CD4-positive, CD25-positive, alpha-beta regulatory T cell (primary cell): ENCODE measurements around the gene HSPA9. TPM values are rescaled to one million over a fixed set of nuclear protein-coding genes. Genes with fewer than 3 reads are reported as not detected.

Experiments used
- ATAC-seq, 2 donors: fragments of 150-1000 bp; cut with Tn5 transposase; one replicate each; pipeline ENCODE4 v1.10.0; 2021; ENCODE audit warnings: low read depth in 2 of 2, moderate number of reproducible peaks in 2 of 2, moderate library complexity in 1 of 2
- DNase-seq, 3 donors: peaks; one replicate each; pipeline versions ENCODE4 v3.0.0 to v3.0.0-alpha.2; 2012 to 2022; ENCODE audit warnings: mixed read lengths in 1 of 3
- H3K27ac ChIP-seq: one replicate; pipeline ENCODE4 v1.7.0; 2013; ENCODE audit warnings: mild to moderate bottlenecking, low read length; ENCODE audit not compliant: insufficient read depth, poor library complexity, severe bottlenecking
- H3K27me3 ChIP-seq: one replicate; pipeline ENCODE4 v1.7.0; 2013; ENCODE audit warnings: low read length; ENCODE audit not compliant: control insufficient read depth, insufficient read depth
- H3K36me3 ChIP-seq: one replicate; pipeline ENCODE4 v1.7.0; 2013; ENCODE audit warnings: mild to moderate bottlenecking, low read length, moderate library complexity; ENCODE audit not compliant: control insufficient read depth, insufficient read depth
- H3K4me1 ChIP-seq: 2 replicates; pipeline ENCODE4 v1.7.0; 2013; ENCODE audit warnings: mild to moderate bottlenecking, low read length; ENCODE audit not compliant: insufficient read depth, control insufficient read depth, poor library complexity, severe bottlenecking
- H3K4me3 ChIP-seq: one replicate; pipeline ENCODE4 v1.7.0; 2013; ENCODE audit warnings: low read depth, mild to moderate bottlenecking, low read length, moderate library complexity
- H3K9me3 ChIP-seq, 2 experiments: 1 replicate in 1 of 2; 2 replicates in 1 of 2; pipeline ENCODE4 v1.7.0; 2013; ENCODE audit warnings: low read length in 2 of 2, mild to moderate bottlenecking in 1 of 2, moderate library complexity in 1 of 2; ENCODE audit not compliant: control insufficient read depth in 2 of 2
- H3K27ac Mint-ChIP-seq, 3 donors: one replicate each; pipeline ENCODE4 v1.8.0; 2020 to 2022; ENCODE audit warnings: mild to moderate bottlenecking in 3 of 3, mixed read lengths in 3 of 3, moderate library complexity in 2 of 3
- H3K27me3 Mint-ChIP-seq: one replicate; pipeline ENCODE4 v1.8.0; 2022; ENCODE audit warnings: mild to moderate bottlenecking, mixed read lengths
- H3K36me3 Mint-ChIP-seq: one replicate; pipeline ENCODE4 v1.8.0; 2020; ENCODE audit warnings: mixed read lengths
- H3K4me1 Mint-ChIP-seq, 4 donors: one replicate each; pipeline ENCODE4 v1.8.0; 2020 to 2022; ENCODE audit warnings: mixed read lengths in 4 of 4, mild to moderate bottlenecking in 1 of 4
- H3K4me3 Mint-ChIP-seq, 4 donors: one replicate each; pipeline ENCODE4 v1.8.0; 2020 to 2022; ENCODE audit warnings: mild to moderate bottlenecking in 4 of 4, mixed read lengths in 4 of 4, moderate library complexity in 3 of 4
- H3K9me3 Mint-ChIP-seq, 7 donors: one replicate each; pipeline ENCODE4 v1.8.0; 2020 to 2022; ENCODE audit warnings: mixed read lengths in 7 of 7, mild to moderate bottlenecking in 3 of 7, moderate library complexity in 2 of 7
- polyA plus RNA-seq, 4 donors: library from polyadenylated mRNA; unstranded; fragments of 300-500 nt; fragmentation: Illumina TruSeq; gene quantifications; one replicate each; pipeline ENCODE4 v1.2.3, GENCODE V29; 2021
- total RNA-seq: library from RNA; stranded (reverse); gene quantifications from one replicate; pipeline ENCODE4 v1.2.3, GENCODE V29; 2022

The HSPA9 gene
- total RNA-seq (276 TPM), polyA plus RNA-seq (100 to 1,000 TPM; 113 to 129 (median 121) TPM)

DNA sequence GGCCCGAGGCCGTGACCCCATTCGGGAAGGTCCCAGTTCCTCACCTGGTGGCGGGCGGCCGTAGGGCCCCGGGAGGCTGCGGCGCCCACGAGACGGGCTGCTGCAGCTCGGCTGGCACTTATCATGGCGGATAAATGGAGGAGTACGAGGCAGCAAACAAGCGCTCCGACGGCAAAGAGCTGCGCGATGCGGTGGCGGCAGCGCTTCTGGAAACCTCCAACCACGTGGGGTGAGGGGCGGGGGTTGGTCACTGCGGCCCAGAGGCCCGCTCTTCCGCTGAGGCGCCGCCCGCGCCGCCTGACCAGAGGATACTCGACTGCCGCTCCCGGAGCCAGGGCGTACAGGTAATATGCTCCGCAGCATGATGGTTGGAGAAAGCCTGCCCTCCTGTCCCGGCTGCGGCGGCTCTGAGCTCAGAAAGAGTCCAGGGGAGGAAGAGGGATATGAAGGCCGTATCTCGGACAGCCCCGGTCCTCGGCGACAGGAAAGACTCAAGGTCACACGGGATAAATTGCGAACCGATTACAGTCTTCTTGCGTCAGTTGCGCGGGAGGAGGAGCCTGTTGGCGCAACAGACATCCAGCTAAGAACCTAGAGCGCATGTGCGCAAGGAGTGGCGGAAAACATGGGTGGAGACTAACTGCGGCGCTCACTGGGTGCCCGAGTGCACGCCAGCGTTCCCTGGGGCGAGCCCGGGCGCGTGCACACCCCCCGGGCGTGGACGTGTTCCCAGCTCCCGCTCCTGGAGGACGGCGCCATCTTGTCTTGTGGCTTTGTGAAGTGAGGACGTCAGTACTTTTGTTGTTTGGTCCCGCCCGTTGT, at the start of gene HSPA9:
Gene HSPA9 (minus strand): TSS at position 208 of the 822 bp plus-strand sequence. CDS start 83 bp downstream, at position 125.
- Mint-ChIP-seq H3K27ac (peak within 1 kb of the TSS; percentile 100), H3K27me3 (peaks cover 6% of the 10 kb centered on the region), H3K9me3 (no peaks in the 10 kb centered on the region), H3K4me3 (peak within 1 kb of the TSS; percentile 92 to 98 (median 96)), H3K4me1 (peaks cover 18 to 45% (median 27%) of the 10 kb centered on the region in 4 donors), H3K36me3 (peaks cover 18% of the 10 kb centered on the region)
- Histone ChIP-seq H3K4me3 (peak within 1 kb of the TSS; percentile 100), H3K4me1 (peaks cover 13% of the 10 kb centered on the region), H3K9me3 (no peaks in the 10 kb centered on the region), H3K36me3 (peaks cover 31% of the 10 kb centered on the region), H3K27me3 (no peaks in the 10 kb centered on the region), H3K27ac (peak within 1 kb of the TSS; percentile 100)
- DNase-seq, result peak; percentile 96 to 99 (median 98)
- ATAC-seq, result peak; percentile 84 to 89

DNA sequence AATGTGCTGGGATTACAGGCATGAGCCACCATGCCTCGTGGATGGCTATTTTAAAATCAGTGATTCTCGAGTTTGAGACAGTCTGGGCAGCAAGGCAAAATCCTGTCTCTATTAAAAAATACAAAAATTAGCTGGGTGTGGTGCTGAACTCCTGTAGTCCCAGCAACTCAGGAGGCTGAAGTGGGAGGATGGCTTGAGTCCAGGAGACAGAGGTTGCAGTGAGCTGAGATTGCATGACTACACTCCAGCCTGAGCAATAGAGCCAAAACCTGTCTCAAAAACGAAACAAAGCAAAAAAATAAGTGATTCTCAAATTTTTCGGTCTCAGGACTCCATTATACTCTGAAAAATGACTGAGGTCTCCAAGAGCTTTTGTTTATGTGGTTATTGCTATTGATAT, 47.9 kb upstream of the HSPA9 start:
- no peaks in the 10 kb centered on the region for H3K36me3 Mint-ChIP-seq
- H3K9me3 ChIP-seq, result no peaks in the 10 kb centered on the region
- peaks cover 0 to 3% (median 0%) of the 10 kb centered on the region in 7 donors for H3K9me3 Mint-ChIP-seq
- no peaks in the 10 kb centered on the region for H3K36me3 ChIP-seq
- no peak overlapping the region for H3K27ac ChIP-seq
- DNase-seq (no peak), ATAC-seq (no peak)
- no peak overlapping the region for H3K27ac Mint-ChIP-seq
- H3K4me3 Mint-ChIP-seq, result no peak overlapping the region
- no peaks in the 10 kb centered on the region for H3K4me1 ChIP-seq
- peaks cover 26% of the 10 kb centered on the region for H3K27me3 Mint-ChIP-seq
- H3K4me3 ChIP-seq, result no peak overlapping the region
- peaks cover 2% of the 10 kb centered on the region for H3K27me3 ChIP-seq
- no peaks in the 10 kb centered on the region for H3K4me1 Mint-ChIP-seq

DNA sequence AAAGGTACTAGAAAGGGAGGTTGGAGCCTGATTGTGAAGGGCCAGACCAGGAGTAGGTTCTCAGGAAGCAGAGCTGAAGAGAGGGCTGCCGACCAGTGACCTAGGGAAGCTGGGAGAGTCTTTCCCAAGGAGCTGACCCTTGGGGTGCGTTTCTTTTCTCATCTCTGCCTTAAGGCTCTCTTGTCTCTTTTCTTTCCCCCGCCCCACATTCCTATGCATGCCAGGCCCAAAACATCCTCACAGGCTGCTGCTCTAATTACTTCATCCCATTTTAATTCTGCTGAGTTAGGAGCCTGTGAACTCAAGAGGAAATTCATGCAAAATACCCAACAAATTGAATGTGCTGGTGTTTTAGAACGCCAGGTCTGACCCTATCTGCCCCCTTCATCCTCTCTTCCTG, 46.9 kb upstream of the HSPA9 start:
- Histone ChIP-seq H3K4me3 (no peak overlapping the region), H3K36me3 (no peaks in the 10 kb centered on the region), H3K27ac (no peak overlapping the region), H3K9me3 (no peaks in the 10 kb centered on the region), H3K27me3 (peaks cover 2% of the 10 kb centered on the region), H3K4me1 (no peaks in the 10 kb centered on the region)
- Mint-ChIP-seq H3K27me3 (peaks cover 24% of the 10 kb centered on the region), H3K9me3 (peaks cover 0 to 2% (median 0%) of the 10 kb centered on the region in 7 donors), H3K4me1 (no peaks in the 10 kb centered on the region), H3K27ac (no peak overlapping the region), H3K36me3 (no peaks in the 10 kb centered on the region), H3K4me3 (no peak overlapping the region)
- DNase-seq (no peak), ATAC-seq (no peak)

DNA sequence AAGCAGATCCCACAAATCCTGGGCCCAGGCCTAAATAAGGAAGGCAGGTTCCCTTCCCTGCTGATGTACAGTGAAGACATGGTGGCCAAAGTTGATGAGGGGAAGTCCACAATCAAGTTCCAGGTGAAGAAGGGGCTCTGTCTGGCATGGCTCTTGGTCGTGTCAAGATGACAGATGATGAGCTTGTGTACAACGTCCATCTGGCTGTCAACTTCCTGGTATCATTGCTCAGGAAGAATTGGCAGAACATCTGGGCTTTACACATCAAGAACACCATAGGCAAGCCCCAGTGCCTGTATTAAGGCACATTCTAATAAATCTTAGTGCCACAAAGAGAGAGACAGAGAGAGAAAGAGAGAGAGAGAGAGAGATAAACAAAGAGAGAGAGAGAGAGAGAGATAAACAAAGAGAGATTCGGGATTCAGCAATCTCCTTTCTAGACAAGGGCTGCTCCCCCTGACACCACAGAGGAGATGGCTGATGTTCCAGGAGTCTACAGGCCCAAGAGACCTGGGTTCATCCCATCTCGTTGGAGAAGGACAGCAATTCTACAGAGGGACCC, 45.5 kb upstream of the HSPA9 start:
- Mint-ChIP-seq H3K9me3 (peaks cover 0 to 2% (median 0%) of the 10 kb centered on the region in 7 donors), H3K27me3 (peaks cover 24% of the 10 kb centered on the region), H3K4me3 (no peak overlapping the region), H3K4me1 (no peaks in the 10 kb centered on the region), H3K27ac (no peak overlapping the region), H3K36me3 (no peaks in the 10 kb centered on the region)
- no peak overlapping the region for H3K4me3 ChIP-seq
- peaks cover 2% of the 10 kb centered on the region for H3K27me3 ChIP-seq
- no peaks in the 10 kb centered on the region for H3K36me3 ChIP-seq
- H3K4me1 ChIP-seq, result no peaks in the 10 kb centered on the region
- H3K27ac ChIP-seq, result no peak overlapping the region
- no peaks in the 10 kb centered on the region for H3K9me3 ChIP-seq
- no peak for DNase-seq
- ATAC-seq, result no peak

DNA sequence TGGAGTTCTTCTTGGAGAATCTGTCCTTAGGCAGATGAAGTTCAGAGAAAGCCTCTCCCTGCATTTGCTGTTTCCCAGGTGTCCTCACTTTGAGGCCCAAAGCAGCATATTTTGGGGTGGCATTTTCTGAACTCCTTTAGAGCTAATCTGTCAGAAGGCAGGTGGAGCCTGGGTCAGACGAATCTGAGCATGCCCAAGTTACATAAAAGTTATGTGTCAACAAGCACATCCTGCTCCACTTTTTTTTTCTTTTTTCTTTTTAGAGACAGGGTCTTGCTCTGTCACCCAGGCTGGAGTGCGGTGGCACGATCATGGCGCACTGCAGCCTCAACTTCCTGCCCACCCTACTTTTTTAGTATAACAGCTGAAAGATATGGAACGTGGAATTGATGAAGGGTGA, 41.3 kb upstream of the HSPA9 start:
- no peak overlapping the region for H3K4me3 ChIP-seq
- H3K4me1 Mint-ChIP-seq, result peaks cover 0 to 3% (median 0%) of the 10 kb centered on the region in 4 donors
- H3K27ac ChIP-seq, result no peak overlapping the region
- H3K36me3 ChIP-seq, result no peaks in the 10 kb centered on the region
- no peak overlapping the region for H3K4me3 Mint-ChIP-seq
- H3K27me3 ChIP-seq, result peaks cover 13% of the 10 kb centered on the region
- H3K27ac Mint-ChIP-seq, result no peak overlapping the region
- ATAC-seq (no peak), DNase-seq (no peak)
- H3K9me3 ChIP-seq, result no peaks in the 10 kb centered on the region
- H3K36me3 Mint-ChIP-seq, result no peaks in the 10 kb centered on the region
- H3K4me1 ChIP-seq, result peaks cover under 1% of the 10 kb centered on the region
- H3K9me3 Mint-ChIP-seq, result no peaks in the 10 kb centered on the region
- peaks cover 41% of the 10 kb centered on the region for H3K27me3 Mint-ChIP-seq

DNA sequence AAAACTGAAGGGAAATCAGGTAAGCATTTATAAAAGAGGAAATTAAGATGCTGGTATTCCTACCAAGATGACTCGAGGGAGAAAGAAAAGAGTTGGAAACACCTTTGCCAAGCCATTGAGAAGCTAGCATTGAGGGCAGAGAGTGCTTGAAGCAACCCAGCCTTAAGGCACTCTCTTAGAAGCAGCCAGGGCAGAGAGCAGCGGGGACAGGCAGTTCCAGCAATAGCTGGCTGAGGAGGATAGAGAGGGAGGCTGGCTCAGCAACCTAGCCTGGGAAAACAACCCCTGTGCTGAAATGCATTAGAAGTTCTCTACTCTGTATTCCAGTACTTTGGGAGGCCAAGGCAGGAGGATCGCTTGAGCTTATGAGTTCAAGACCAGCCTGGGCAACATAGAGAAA, 40.3 kb upstream of the HSPA9 start:
- ATAC-seq (no peak), DNase-seq (no peak)
- Histone ChIP-seq H3K27me3 (peaks cover 13% of the 10 kb centered on the region), H3K9me3 (no peaks in the 10 kb centered on the region), H3K36me3 (no peaks in the 10 kb centered on the region), H3K4me1 (peaks cover 9% of the 10 kb centered on the region), H3K4me3 (no peak overlapping the region), H3K27ac (no peak overlapping the region)
- H3K27ac Mint-ChIP-seq, result no peak overlapping the region
- no peak overlapping the region for H3K4me3 Mint-ChIP-seq
- no peaks in the 10 kb centered on the region for H3K9me3 Mint-ChIP-seq
- H3K4me1 Mint-ChIP-seq, result peaks cover 0 to 12% (median under 1%) of the 10 kb centered on the region in 4 donors
- H3K36me3 Mint-ChIP-seq, result no peaks in the 10 kb centered on the region
- H3K27me3 Mint-ChIP-seq, result peaks cover 49% of the 10 kb centered on the region

DNA sequence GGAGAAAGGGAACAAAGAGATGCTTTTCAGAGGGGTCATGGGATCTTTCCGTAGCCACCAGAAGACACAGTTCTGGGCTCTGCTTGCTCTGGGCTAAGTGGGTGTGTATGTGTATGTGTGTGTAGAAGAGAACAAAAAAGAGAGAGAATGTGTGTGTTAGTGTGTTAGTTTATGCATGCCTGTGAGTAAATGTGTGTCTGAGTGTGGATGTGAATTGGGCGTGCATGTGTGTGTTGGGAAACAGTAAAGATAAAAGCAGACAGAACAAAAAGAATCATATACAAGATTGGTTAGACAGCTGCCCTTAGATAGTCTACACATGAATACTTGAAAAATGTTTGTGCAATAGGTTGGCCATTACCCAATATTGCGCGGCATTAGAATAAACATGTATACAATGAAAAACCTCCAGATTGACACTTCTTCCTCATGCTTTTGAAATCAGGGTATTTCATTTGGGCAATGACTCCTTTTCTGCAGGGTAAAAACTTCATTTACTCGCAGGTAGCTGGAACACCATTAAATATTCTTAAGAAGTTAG, 36.5 kb upstream of the HSPA9 start:
- Histone ChIP-seq H3K4me3 (no peak overlapping the region), H3K27me3 (peaks cover 15% of the 10 kb centered on the region), H3K36me3 (no peaks in the 10 kb centered on the region), H3K27ac (no peak overlapping the region), H3K4me1 (peaks cover 9% of the 10 kb centered on the region), H3K9me3 (no peaks in the 10 kb centered on the region)
- DNase-seq (no peak), ATAC-seq (no peak)
- Mint-ChIP-seq H3K4me3 (peak overlapping the region in 1 of 4 donors; percentile 36), H3K27ac (no peak overlapping the region), H3K9me3 (no peaks in the 10 kb centered on the region), H3K27me3 (peaks cover 67% of the 10 kb centered on the region), H3K4me1 (peaks cover 0 to 12% (median under 1%) of the 10 kb centered on the region in 4 donors), H3K36me3 (no peaks in the 10 kb centered on the region)
